IPS-15b (cell line): ENCODE measurements around the gene LGALSL.

ENCODE experiments used
- H3K27me3 ChIP-seq: one replicate; pipeline ENCODE4 v1.6.1; 2013; ENCODE audit warnings: low read length; ENCODE audit not compliant: control insufficient read depth, insufficient read depth
- H3K36me3 ChIP-seq: one replicate; pipeline ENCODE4 v1.6.1; 2013; ENCODE audit warnings: low read length; ENCODE audit not compliant: control insufficient read depth, insufficient read depth
- H3K4me1 ChIP-seq: one replicate; pipeline ENCODE4 v1.6.1; 2013; ENCODE audit warnings: mild to moderate bottlenecking, low read length; ENCODE audit not compliant: control insufficient read depth, insufficient read depth
- H3K4me3 ChIP-seq: one replicate; pipeline ENCODE4 v1.5.1; 2013; ENCODE audit warnings: low read depth, low read length
- H3K9ac ChIP-seq: one replicate; pipeline ENCODE4 v1.6.1; 2013; ENCODE audit warnings: low read depth, mild to moderate bottlenecking, low read length
- H3K9me3 ChIP-seq: one replicate; pipeline ENCODE4 v1.6.1; 2013; ENCODE audit warnings: mild to moderate bottlenecking, low read length; ENCODE audit not compliant: control insufficient read depth, insufficient read depth

Gene LGALSL

DNA sequence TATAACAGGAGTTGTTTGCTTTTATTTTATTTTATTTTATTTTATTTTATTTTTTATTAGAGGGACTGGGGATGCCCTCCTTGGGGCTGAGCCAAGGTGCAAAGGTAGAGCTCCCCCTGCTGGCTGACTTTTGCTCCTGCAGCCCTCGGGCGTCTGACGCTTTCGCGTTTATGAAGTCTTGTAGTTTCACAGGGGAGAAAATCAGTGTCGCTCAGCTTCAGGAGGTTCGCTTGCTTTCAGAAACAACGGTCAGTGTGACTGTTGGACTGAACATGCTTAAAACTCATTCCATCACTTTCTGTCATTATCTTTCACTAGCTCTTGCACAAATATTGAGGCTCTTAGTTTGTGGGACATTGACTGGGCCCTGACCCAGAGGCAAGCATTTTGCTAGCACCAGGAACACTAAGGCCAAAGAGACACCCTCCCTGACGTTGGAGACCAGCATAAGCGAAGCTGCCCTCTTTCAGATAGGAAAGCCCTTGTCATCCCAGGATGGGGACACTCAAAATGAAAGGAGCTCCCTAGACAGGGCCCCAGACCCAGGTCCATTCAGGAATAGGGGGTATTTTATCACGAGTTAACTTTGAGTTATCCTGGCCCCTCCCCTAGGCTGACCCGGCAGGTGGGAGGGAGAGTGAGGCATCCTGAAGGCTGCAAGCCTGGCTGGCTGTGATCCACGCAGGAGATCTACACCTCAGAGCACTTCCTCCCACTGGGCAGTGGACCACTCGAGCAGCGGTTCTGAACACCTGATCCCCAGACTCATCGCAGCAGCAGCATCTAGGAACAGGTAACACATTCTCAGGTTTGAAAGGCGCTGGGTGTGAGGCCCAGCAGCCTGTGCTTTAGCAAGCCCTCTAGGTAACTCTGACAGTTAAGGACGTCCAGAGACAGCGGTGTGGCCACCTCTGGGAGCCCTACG, 34.4 kb downstream of the LGALSL start:
- H3K9me3 ChIP-seq, result no peaks in the 10 kb centered on the region
- H3K27me3 ChIP-seq, result no peaks in the 10 kb centered on the region
- no peak overlapping the region for H3K9ac ChIP-seq
- peaks cover 10% of the 10 kb centered on the region for H3K4me1 ChIP-seq
- H3K4me3 ChIP-seq, result no peak overlapping the region
- no peaks in the 10 kb centered on the region for H3K36me3 ChIP-seq

DNA sequence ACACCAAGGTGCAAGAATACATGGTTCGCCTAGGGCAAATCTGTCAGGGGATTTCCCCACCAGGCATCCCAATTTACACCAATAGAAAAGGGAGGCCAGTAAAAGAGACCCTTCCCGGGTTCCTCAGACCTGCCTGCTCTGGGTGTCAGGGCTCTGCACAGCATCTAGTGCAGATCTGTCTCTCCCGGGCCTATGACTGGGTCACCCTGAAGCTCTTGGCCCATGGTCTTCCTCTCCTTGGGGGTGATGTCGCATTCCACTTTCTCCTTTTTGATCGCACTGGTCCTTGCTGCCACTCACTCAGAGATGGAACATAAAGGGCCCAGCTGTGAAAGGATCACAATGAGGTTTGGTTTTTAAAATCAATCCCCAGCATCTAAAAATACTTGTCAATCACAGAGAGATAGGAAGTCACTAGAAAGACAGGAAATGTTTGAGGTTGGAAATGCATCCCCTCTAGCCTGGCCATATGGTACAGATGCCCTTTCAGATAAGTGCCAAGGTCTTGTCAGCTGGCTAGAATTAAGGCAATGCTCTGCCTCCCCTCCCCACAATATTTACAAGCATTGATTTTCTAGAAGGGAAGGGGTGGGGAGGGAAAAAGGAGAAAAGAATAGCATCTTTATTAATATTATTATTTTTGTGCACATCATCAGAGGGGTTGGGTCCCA, 35.3 kb downstream of the LGALSL start:
- peaks cover 10% of the 10 kb centered on the region for H3K4me1 ChIP-seq
- no peaks in the 10 kb centered on the region for H3K36me3 ChIP-seq
- no peak overlapping the region for H3K9ac ChIP-seq
- no peak overlapping the region for H3K4me3 ChIP-seq
- H3K9me3 ChIP-seq, result no peaks in the 10 kb centered on the region
- H3K27me3 ChIP-seq, result no peaks in the 10 kb centered on the region

DNA sequence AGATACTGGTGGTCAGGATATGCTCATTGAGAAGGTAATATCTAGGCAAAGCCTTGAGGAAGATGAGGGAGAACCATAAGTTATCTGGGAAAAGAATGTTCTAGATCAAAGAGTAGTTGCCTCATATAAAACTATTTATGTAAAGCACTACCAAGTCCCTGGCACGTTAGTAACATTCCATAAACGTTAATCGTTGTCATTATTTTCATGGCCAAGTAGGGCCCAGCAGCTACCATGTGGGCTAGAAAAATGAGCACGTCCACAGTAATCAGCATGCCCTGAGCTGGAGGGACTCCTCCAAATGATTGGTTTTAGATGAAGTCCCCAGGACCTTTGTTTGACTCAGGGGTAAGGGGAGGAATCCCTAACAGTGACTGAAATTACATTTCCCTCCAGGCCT, 37.5 kb downstream of the LGALSL start:
- Histone ChIP-seq H3K9me3 (no peaks in the 10 kb centered on the region), H3K9ac (no peak overlapping the region), H3K36me3 (no peaks in the 10 kb centered on the region), H3K4me3 (no peak overlapping the region), H3K4me1 (peaks cover 10% of the 10 kb centered on the region), H3K27me3 (no peaks in the 10 kb centered on the region)

DNA sequence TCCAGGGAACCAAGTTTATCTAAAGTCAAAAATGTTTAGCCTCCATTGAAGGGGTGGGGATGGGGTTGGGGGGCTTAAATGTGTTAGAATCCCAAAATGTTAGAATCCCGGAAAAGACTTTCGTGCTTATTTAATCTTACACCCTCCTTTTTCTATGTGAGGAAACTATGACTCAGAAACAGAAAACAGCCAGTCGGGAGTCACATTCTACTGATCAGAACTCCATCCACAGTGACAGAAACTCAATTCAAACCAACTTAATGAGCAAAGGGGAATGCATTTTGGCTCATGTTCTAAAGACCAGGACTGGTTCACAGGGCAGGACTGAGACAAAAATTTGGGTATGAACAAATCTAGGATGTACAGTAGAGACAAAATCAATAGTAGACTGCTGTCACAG, 38.3 kb downstream of the LGALSL start:
- no peaks in the 10 kb centered on the region for H3K36me3 ChIP-seq
- no peaks in the 10 kb centered on the region for H3K9me3 ChIP-seq
- no peak overlapping the region for H3K4me3 ChIP-seq
- H3K27me3 ChIP-seq, result no peaks in the 10 kb centered on the region
- no peak overlapping the region for H3K9ac ChIP-seq
- H3K4me1 ChIP-seq, result peaks cover 10% of the 10 kb centered on the region

DNA sequence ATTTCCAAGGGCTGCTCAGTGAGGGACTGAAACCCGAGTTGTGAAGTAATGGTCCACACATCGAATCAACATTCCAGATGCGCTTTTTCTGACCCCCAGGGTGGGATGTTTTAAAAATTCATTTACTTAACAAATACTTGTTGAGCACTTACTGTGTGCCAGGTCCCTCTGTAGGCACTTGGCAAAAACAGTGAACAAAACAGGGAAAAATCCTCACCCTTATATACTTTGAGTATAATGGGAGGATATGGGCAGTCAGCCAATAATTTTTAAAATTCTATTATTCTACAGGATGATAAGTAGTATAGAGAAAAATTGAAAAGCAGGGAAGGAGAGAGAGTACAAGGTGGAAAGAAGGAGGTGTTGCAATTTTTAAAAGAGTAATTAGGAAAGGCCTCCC, 38.9 kb downstream of the LGALSL start:
- Histone ChIP-seq H3K4me3 (no peak overlapping the region), H3K4me1 (peaks cover 10% of the 10 kb centered on the region), H3K27me3 (no peaks in the 10 kb centered on the region), H3K9ac (no peak overlapping the region), H3K36me3 (no peaks in the 10 kb centered on the region), H3K9me3 (no peaks in the 10 kb centered on the region)

DNA sequence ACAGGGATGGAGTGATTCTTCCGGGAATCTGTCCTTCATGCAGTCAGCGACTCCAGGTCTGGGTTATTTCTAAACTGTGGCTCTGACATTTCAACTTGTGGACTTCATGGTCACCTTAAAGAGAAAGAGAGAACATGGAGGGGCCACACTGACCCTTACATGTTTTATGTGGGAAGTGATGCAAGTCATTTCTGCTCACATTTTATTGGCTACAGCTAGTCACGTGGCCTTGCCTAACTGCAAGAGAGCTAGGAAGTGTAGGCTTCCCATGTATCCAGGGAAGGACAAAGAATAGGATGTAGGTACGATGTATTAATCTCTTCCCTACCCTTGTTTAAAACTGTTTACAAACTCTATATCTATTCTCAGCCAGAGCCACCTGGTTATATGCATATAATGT, 39.8 kb downstream of the LGALSL start:
- Histone ChIP-seq H3K4me1 (peaks cover 6% of the 10 kb centered on the region), H3K9ac (no peak overlapping the region), H3K27me3 (no peaks in the 10 kb centered on the region), H3K9me3 (no peaks in the 10 kb centered on the region), H3K4me3 (no peak overlapping the region), H3K36me3 (no peaks in the 10 kb centered on the region)

DNA sequence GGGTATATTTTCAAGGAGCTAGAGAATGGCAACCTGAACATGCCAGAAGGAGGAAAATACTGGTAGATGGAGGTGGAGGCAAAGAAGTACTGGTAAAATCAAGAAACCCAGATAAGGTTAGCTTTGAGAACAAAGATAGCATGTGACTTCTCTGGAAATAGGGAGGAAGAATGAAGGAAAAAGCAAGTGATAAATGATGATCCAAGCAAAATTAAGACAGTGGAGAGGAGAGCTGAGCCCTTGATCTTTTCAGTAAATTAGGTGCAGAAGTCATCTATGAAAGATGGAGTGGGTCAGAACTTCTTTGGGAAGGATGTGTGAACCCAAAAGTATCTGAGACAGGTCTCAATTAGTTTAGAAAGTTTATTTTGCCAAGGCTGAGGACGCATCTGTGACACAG, 44.5 kb downstream of the LGALSL start:
- Histone ChIP-seq H3K9me3 (no peaks in the 10 kb centered on the region), H3K4me1 (no peaks in the 10 kb centered on the region), H3K4me3 (no peak overlapping the region), H3K36me3 (no peaks in the 10 kb centered on the region), H3K27me3 (no peaks in the 10 kb centered on the region), H3K9ac (no peak overlapping the region)

DNA sequence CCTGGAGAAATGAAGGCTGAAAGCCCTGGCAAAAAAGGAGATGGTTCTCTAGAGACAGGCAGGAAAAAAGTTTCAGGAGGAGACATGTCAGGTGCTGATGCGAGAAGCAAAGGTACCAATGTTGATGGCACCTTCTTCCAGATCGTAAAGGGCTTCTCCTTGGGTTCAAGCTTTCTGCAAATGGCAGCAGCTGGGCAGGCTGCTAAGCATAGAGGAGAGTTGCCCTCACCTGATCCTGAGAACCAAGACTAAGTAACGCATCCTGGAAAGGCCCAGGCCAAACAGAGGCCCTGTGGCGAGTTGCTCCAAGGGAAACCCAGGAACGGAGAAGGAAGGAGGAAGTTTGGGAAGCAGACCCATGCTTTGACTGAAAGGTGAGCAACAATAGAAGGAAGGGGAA, 46.6 kb downstream of the LGALSL start:
- Histone ChIP-seq H3K4me1 (no peaks in the 10 kb centered on the region), H3K36me3 (no peaks in the 10 kb centered on the region), H3K4me3 (no peak overlapping the region), H3K27me3 (no peaks in the 10 kb centered on the region), H3K9ac (no peak overlapping the region), H3K9me3 (no peaks in the 10 kb centered on the region)

DNA sequence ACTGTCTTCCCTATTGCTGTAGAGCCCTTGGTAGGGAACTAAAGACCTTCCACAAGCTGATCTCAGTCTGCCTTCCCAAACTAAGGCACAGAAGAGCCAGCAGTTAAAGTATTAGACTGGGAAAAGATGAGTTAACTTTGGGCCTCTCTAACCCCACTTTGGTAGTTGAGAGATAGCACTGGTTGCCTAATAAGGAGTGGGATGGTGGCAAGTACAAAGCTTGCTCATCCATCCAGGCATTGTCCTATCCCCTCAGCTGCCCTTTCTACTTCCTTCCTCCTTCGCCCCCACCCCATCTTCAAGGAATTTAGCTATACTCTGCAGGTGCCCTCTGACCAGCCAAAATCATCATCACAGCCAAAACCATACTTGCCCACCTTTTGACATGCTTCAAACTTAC, 48.0 kb downstream of the LGALSL start:
- Histone ChIP-seq H3K9me3 (no peaks in the 10 kb centered on the region), H3K4me1 (no peaks in the 10 kb centered on the region), H3K4me3 (no peak overlapping the region), H3K36me3 (no peaks in the 10 kb centered on the region), H3K9ac (no peak overlapping the region), H3K27me3 (no peaks in the 10 kb centered on the region)

DNA sequence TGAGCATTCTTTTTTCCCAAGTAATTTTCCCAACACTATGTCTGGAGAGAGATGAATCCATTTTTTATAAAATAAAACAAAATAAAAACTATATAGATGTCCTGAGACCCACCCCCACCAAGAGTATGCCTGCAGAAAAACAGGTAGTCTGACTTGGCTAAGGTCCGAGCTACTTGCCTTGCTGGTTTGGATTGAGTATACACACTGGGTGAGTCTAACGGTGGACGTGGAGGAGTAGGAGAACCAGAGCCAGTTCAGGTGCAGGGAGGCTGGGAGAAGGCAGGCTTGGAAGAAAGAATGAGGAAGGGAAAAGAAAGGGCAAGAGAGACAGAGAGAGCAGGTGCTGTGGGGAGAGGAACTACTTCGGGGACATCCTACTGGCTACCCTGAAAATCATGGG, 48.9 kb downstream of the LGALSL start:
- Histone ChIP-seq H3K4me1 (no peaks in the 10 kb centered on the region), H3K9ac (no peak overlapping the region), H3K27me3 (no peaks in the 10 kb centered on the region), H3K9me3 (no peaks in the 10 kb centered on the region), H3K36me3 (no peaks in the 10 kb centered on the region), H3K4me3 (no peak overlapping the region)

DNA sequence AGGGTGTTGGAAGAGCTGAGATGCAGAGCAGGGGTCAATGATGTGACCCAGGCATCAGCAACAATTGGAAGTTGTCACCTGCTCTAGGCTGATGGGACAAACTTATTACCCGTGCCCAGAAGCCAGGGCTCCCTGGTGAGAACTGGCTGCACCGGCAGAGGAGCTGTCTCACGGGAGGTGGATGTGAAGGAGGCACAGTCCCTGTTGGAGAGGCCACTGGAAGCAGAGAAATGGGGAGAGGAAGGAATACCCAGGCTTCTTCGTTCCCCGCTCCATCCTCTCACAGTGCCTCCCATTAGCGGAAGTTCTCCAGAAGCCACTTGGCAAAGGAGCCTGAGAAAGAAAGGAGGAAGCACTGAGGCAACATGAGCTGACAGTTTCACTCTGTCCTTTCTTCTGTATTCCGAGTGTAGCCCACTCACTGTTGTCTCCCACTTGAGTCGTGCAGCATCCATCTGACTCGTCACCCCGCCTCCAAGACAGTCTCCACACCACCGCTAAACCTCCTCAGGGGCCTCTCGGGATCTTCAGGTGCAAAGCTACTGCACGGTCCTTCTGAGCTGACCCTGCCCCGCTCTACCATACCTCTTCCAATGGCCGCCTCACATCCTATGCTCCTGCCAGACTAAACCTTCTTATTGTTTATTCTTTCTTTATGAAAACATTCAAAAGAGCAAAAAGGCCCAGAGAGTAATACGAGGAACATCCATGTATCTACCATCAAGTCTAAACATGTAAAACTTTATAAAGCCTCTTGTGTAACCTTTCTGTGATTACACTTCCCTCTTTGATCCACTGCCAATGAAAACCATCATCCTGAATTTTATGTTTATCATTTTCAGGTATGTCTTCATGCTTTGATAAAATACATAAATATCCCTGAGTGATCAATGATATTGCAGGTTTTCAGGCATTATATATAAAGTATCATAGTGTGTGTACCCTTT, 51.1 kb downstream of the LGALSL start:
- H3K4me3 ChIP-seq, result no peak overlapping the region
- no peaks in the 10 kb centered on the region for H3K27me3 ChIP-seq
- H3K9me3 ChIP-seq, result no peaks in the 10 kb centered on the region

More for the DNA sequence above, 51.1 kb downstream of the LGALSL start:
- no peaks in the 10 kb centered on the region for H3K4me1 ChIP-seq
- H3K9ac ChIP-seq, result no peak overlapping the region
- no peaks in the 10 kb centered on the region for H3K36me3 ChIP-seq
